Measurements from ENCODE around the gene DCBLD1.
"Not testable (repeated sequence)": the region's sequence is repeated elsewhere in the genome, so short reads cannot be mapped to it uniquely, and the experiment has no call there.

Gene DCBLD1

GRCh38 chr6:117513778-117514365 is 31.4 kb downstream of the DCBLD1 start:
- no peaks in the 10 kb centered on the region for H3K79me2 ChIP-seq (ENCODE audit: insufficient read depth, low read length)
- no peak overlapping the region for H3K4me2 ChIP-seq (ENCODE audit: low read length)
- H3K27me3 ChIP-seq (ENCODE audit: insufficient read depth, low read length): no peaks in the 10 kb centered on the region

GRCh38 chr6:117514655-117515054 is 32.2 kb downstream of the DCBLD1 start:
- H3K36me3 ChIP-seq (ENCODE audit: insufficient read depth, low read length): no peaks in the 10 kb centered on the region
- H3K4me3 ChIP-seq (ENCODE audit: low read depth, low read length, poor library complexity, severe bottlenecking): no peak overlapping the region
- H2AFZ ChIP-seq (ENCODE audit: low read length): no peak overlapping the region
- H3K9me3 ChIP-seq (ENCODE audit: low read length): no peaks in the 10 kb centered on the region
- H3K4me2 ChIP-seq (ENCODE audit: low read length): no peak overlapping the region
- no peaks in the 10 kb centered on the region for H3K79me2 ChIP-seq (ENCODE audit: insufficient read depth, low read length)
- no peaks in the 10 kb centered on the region for H3K9me2 ChIP-seq (ENCODE audit: low read depth, low read length)
- H3F3A ChIP-seq (ENCODE audit: insufficient read depth, low read length): no peaks in the 10 kb centered on the region
- no peaks in the 10 kb centered on the region for H3K27me3 ChIP-seq (ENCODE audit: insufficient read depth, low read length)
- TF ChIP-seq EZH2 (IDR thresholded peaks at IDR 0.05; ENCODE audit: borderline replicate concordance, low read length): no peak
- TF ChIP-seq CTCF (IDR thresholded peaks at IDR 0.05; ENCODE audit: low read length): no peak
- no peaks in the 10 kb centered on the region for H4K20me1 ChIP-seq (ENCODE audit: insufficient read depth, low read length)
- no peak overlapping the region for H3K9ac ChIP-seq (ENCODE audit: low read length)
- H3K4me1 ChIP-seq (ENCODE audit: insufficient read depth, low read length, severe bottlenecking): no peaks in the 10 kb centered on the region
- H3K27ac ChIP-seq (ENCODE audit: low read depth, low read length, poor library complexity, severe bottlenecking): no peak overlapping the region

More at GRCh38 chr6:117513778-117514365, 31.4 kb downstream of the DCBLD1 start:
- Histone ChIP-seq H3K9me2 (ENCODE audit: low read depth, low read length) (no peaks in the 10 kb centered on the region), H3K9ac (ENCODE audit: low read length) (no peak overlapping the region), H3K4me3 (ENCODE audit: low read depth, low read length, poor library complexity, severe bottlenecking) (no peak overlapping the region), H3F3A (ENCODE audit: insufficient read depth, low read length) (no peaks in the 10 kb centered on the region), H2AFZ (ENCODE audit: low read length) (no peak overlapping the region), H3K27ac (ENCODE audit: low read depth, low read length, poor library complexity, severe bottlenecking) (no peak overlapping the region), H3K36me3 (ENCODE audit: insufficient read depth, low read length) (no peaks in the 10 kb centered on the region), H3K4me1 (ENCODE audit: insufficient read depth, low read length, severe bottlenecking) (no peaks in the 10 kb centered on the region), H4K20me1 (ENCODE audit: insufficient read depth, low read length) (no peaks in the 10 kb centered on the region), H3K9me3 (ENCODE audit: low read length) (no peaks in the 10 kb centered on the region)
- no peak for TF ChIP-seq EZH2 (IDR thresholded peaks at IDR 0.05; ENCODE audit: borderline replicate concordance, low read length)

- Histone ChIP-seq H3K9me3 (ENCODE audit: low read length) (no peaks in the 10 kb centered on the region), H3K9ac (ENCODE audit: low read length) (no peak overlapping the region), H3K27me3 (ENCODE audit: insufficient read depth, low read length) (no peaks in the 10 kb centered on the region), H3K9me2 (ENCODE audit: low read depth, low read length) (no peaks in the 10 kb centered on the region), H4K20me1 (ENCODE audit: insufficient read depth, low read length) (no peaks in the 10 kb centered on the region), H3K4me1 (ENCODE audit: insufficient read depth, low read length, severe bottlenecking) (no peaks in the 10 kb centered on the region), H3F3A (ENCODE audit: insufficient read depth, low read length) (no peaks in the 10 kb centered on the region), H3K79me2 (ENCODE audit: insufficient read depth, low read length) (no peaks in the 10 kb centered on the region), H3K4me3 (ENCODE audit: low read depth, low read length, poor library complexity, severe bottlenecking) (no peak overlapping the region), H2AFZ (ENCODE audit: low read length) (no peak overlapping the region), H3K36me3 (ENCODE audit: insufficient read depth, low read length) (no peaks in the 10 kb centered on the region), H3K27ac (ENCODE audit: low read depth, low read length, poor library complexity, severe bottlenecking) (no peak overlapping the region), H3K4me2 (ENCODE audit: low read length) (no peak overlapping the region)
- no peak for TF ChIP-seq EZH2 (IDR thresholded peaks at IDR 0.05; ENCODE audit: borderline replicate concordance, low read length)
- TF ChIP-seq CTCF (IDR thresholded peaks at IDR 0.05; ENCODE audit: low read length): no peak
These were observed 32.9 kb downstream of the DCBLD1 start for GRCh38 chr6:117515326-117515725.

- H3K9me3 ChIP-seq (ENCODE audit: low read length); H3K79me2 ChIP-seq (ENCODE audit: insufficient read depth, low read length); H3K27ac ChIP-seq (ENCODE audit: low read depth, low read length, poor library complexity, severe bottlenecking); H3K4me2 ChIP-seq (ENCODE audit: low read length); H3K36me3 ChIP-seq (ENCODE audit: insufficient read depth, low read length); H3K4me3 ChIP-seq (ENCODE audit: low read depth, low read length, poor library complexity, severe bottlenecking); H4K20me1 ChIP-seq (ENCODE audit: insufficient read depth, low read length); H3K9me2 ChIP-seq (ENCODE audit: low read depth, low read length); H3K9ac ChIP-seq (ENCODE audit: low read length); H3K4me1 ChIP-seq (ENCODE audit: insufficient read depth, low read length, severe bottlenecking); H3K27me3 ChIP-seq (ENCODE audit: insufficient read depth, low read length); H2AFZ ChIP-seq (ENCODE audit: low read length); H3F3A ChIP-seq (ENCODE audit: insufficient read depth, low read length): not testable (repeated sequence)
These were observed 35.5 kb downstream of the DCBLD1 start for GRCh38 chr6:117517995-117518394.

Data from OCI-LY1 (cell line).